HUES64 (cell line): ENCODE measurements around the gene NXPH4.

Source experiments
- H3K27ac ChIP-seq: 2 replicates; pipeline ENCODE4 v1.7.0; 2013; ENCODE audit warnings: low read depth, low read length, inconsistent platforms
- H3K27me3 ChIP-seq: 2 replicates; pipeline ENCODE4 v1.6.1; 2013; ENCODE audit warnings: mild to moderate bottlenecking, low read length; ENCODE audit not compliant: insufficient read depth
- H3K36me3 ChIP-seq: 2 replicates; pipeline ENCODE4 v1.6.1; 2013; ENCODE audit warnings: mild to moderate bottlenecking, low read length; ENCODE audit not compliant: insufficient read depth
- H3K4me1 ChIP-seq: 2 replicates; pipeline ENCODE4 v1.6.1; 2013; ENCODE audit warnings: mild to moderate bottlenecking, low read length, moderate library complexity; ENCODE audit not compliant: insufficient read depth
- H3K4me3 ChIP-seq: 2 replicates; pipeline ENCODE4 v1.5.1; 2013; ENCODE audit warnings: mild to moderate bottlenecking, low read length, moderate library complexity
- H3K9ac ChIP-seq: 2 replicates; pipeline ENCODE4 v1.6.1; 2013; ENCODE audit warnings: mild to moderate bottlenecking, low read depth, low read length
- H3K9me3 ChIP-seq: 2 replicates; pipeline ENCODE4 v1.6.1; 2013; ENCODE audit warnings: low read depth, low read length; ENCODE audit not compliant: insufficient read depth
- WGBS: fragments of 150-250, 120-280 bp; methylation state at CpG from one replicate; pipeline ENCODE4 v1.1.7; 2013; ENCODE audit warnings: missing lambda C conversion rate; 5-methylcytosine and 5-hydroxymethylcytosine counted together

Gene NXPH4

GRCh38 chr12:57185403-57185802 lies 31.2 kb upstream of the NXPH4 start:
- 0 out of 2 replicates have a peak, but pooled peaks cover 2% of the 10 kb centered on the region for H3K4me1 ChIP-seq
- peaks cover 90% of the 10 kb centered on the region for H3K36me3 ChIP-seq
- no peaks in the 10 kb centered on the region for H3K9me3 ChIP-seq
- H3K27ac ChIP-seq = no peak overlapping the region
- H3K4me3 ChIP-seq = no peak overlapping the region
- H3K9ac ChIP-seq = no peak overlapping the region
- no peaks in the 10 kb centered on the region for H3K27me3 ChIP-seq
- 96% methylated on average over 25 of the region's 25 CpGs for WGBS

GRCh38 chr12:57185906-57186508 lies 30.6 kb upstream of the NXPH4 start:
- H3K9ac ChIP-seq = no peak overlapping the region
- peaks cover 90% of the 10 kb centered on the region for H3K36me3 ChIP-seq
- no peak overlapping the region for H3K27ac ChIP-seq
- H3K4me1 ChIP-seq = 0 out of 2 replicates have a peak, but pooled peaks cover 2% of the 10 kb centered on the region
- 95% methylated on average over 12 of the region's 12 CpGs for WGBS
- H3K27me3 ChIP-seq = no peaks in the 10 kb centered on the region
- no peaks in the 10 kb centered on the region for H3K9me3 ChIP-seq
- no peak overlapping the region for H3K4me3 ChIP-seq

- Histone ChIP-seq H3K4me1 (0 out of 2 replicates have a peak, but pooled peaks cover 2% of the 10 kb centered on the region), H3K9ac (no peak overlapping the region), H3K4me3 (no peak overlapping the region), H3K9me3 (no peaks in the 10 kb centered on the region), H3K27me3 (no peaks in the 10 kb centered on the region), H3K27ac (no peak overlapping the region), H3K36me3 (peaks cover 94% of the 10 kb centered on the region)
- whole genome bisulfite sequencing = 91% methylated on average over 21 of the region's 21 CpGs
Measured at GRCh38 chr12:57187222-57188089, 29.1 kb upstream of the NXPH4 start.

GRCh38 chr12:57188090-57188425 lies 28.5 kb upstream of the NXPH4 start:
- no peak overlapping the region for H3K4me3 ChIP-seq
- H3K9ac ChIP-seq = no peak overlapping the region
- WGBS = 95% methylated on average over 8 of the region's 8 CpGs
- no peaks in the 10 kb centered on the region for H3K27me3 ChIP-seq
- peaks cover 100% of the 10 kb centered on the region for H3K36me3 ChIP-seq
- no peaks in the 10 kb centered on the region for H3K9me3 ChIP-seq
- no peak overlapping the region for H3K27ac ChIP-seq
- H3K4me1 ChIP-seq = no peaks in the 10 kb centered on the region

GRCh38 chr12:57190037-57190436 lies 26.6 kb upstream of the NXPH4 start:
- Histone ChIP-seq H3K4me1 (no peaks in the 10 kb centered on the region), H3K9ac (no peak overlapping the region), H3K36me3 (peaks cover 100% of the 10 kb centered on the region), H3K9me3 (no peaks in the 10 kb centered on the region), H3K27ac (no peak overlapping the region), H3K27me3 (no peaks in the 10 kb centered on the region), H3K4me3 (no peak overlapping the region)
- 97% methylated on average over 6 of the region's 6 CpGs for WGBS

GRCh38 chr12:57190821-57191220 lies 25.8 kb upstream of the NXPH4 start:
- no peak overlapping the region for H3K9ac ChIP-seq
- H3K4me1 ChIP-seq = no peaks in the 10 kb centered on the region
- peaks cover 100% of the 10 kb centered on the region for H3K36me3 ChIP-seq
- no peak overlapping the region for H3K4me3 ChIP-seq
- no peak overlapping the region for H3K27ac ChIP-seq
- WGBS = 95% methylated on average over 23 of the region's 23 CpGs
- no peaks in the 10 kb centered on the region for H3K9me3 ChIP-seq
- no peaks in the 10 kb centered on the region for H3K27me3 ChIP-seq

- Histone ChIP-seq H3K36me3 (peaks cover 100% of the 10 kb centered on the region), H3K9me3 (no peaks in the 10 kb centered on the region), H3K4me3 (no peak overlapping the region), H3K27me3 (no peaks in the 10 kb centered on the region), H3K9ac (no peak overlapping the region), H3K4me1 (no peaks in the 10 kb centered on the region), H3K27ac (no peak overlapping the region)
- WGBS = 97% methylated on average over 11 of the region's 11 CpGs
Measured at GRCh38 chr12:57191410-57191809, 25.2 kb upstream of the NXPH4 start.

- 94% methylated on average over 16 of the region's 16 CpGs for WGBS
- H3K27me3 ChIP-seq = no peaks in the 10 kb centered on the region
- H3K36me3 ChIP-seq = peaks cover 100% of the 10 kb centered on the region
- H3K27ac ChIP-seq = no peak overlapping the region
- H3K4me1 ChIP-seq = no peaks in the 10 kb centered on the region
- H3K9ac ChIP-seq = no peak overlapping the region; the same call in 1 of the 2 replicates
- H3K9me3 ChIP-seq = no peaks in the 10 kb centered on the region
- no peak overlapping the region for H3K4me3 ChIP-seq
Measured at GRCh38 chr12:57192920-57193319, 23.7 kb upstream of the NXPH4 start.

- peaks cover 100% of the 10 kb centered on the region for H3K36me3 ChIP-seq
- 87% methylated on average over 19 of the region's 19 CpGs for WGBS
- no peak overlapping the region for H3K27ac ChIP-seq
- H3K9ac ChIP-seq = no peak overlapping the region
- H3K9me3 ChIP-seq = no peaks in the 10 kb centered on the region
- H3K4me1 ChIP-seq = no peaks in the 10 kb centered on the region
- no peaks in the 10 kb centered on the region for H3K27me3 ChIP-seq
- no peak overlapping the region for H3K4me3 ChIP-seq
Measured at GRCh38 chr12:57193706-57194245, 22.8 kb upstream of the NXPH4 start.

GRCh38 chr12:57194253-57194652 lies 22.3 kb upstream of the NXPH4 start:
- Histone ChIP-seq H3K9ac (no peak overlapping the region), H3K4me3 (no peak overlapping the region), H3K9me3 (no peaks in the 10 kb centered on the region), H3K36me3 (peaks cover 100% of the 10 kb centered on the region), H3K4me1 (no peaks in the 10 kb centered on the region), H3K27me3 (no peaks in the 10 kb centered on the region), H3K27ac (no peak overlapping the region)
- 95% methylated on average over 18 of the region's 18 CpGs for WGBS

GRCh38 chr12:57195186-57195585 lies 21.4 kb upstream of the NXPH4 start:
- H3K4me1 ChIP-seq = no peaks in the 10 kb centered on the region
- WGBS = 96% methylated on average over 19 of the region's 19 CpGs
- H3K27ac ChIP-seq = no peak overlapping the region
- no peak overlapping the region for H3K9ac ChIP-seq
- peaks cover 100% of the 10 kb centered on the region for H3K36me3 ChIP-seq
- no peaks in the 10 kb centered on the region for H3K27me3 ChIP-seq
- no peak overlapping the region for H3K4me3 ChIP-seq
- H3K9me3 ChIP-seq = no peaks in the 10 kb centered on the region
